Measurements from ENCODE around the gene NDUFA7.
"Not testable (repeated sequence)": the region's sequence is repeated elsewhere in the genome, so short reads cannot be mapped to it uniquely, and the experiment has no call there.

NDUFA7 gene

GRCh38 chr19:8269724-8270123 lies 51.5 kb downstream of the NDUFA7 start:
- TF ChIP-seq CTCF (conservative IDR thresholded peaks at IDR 0.05; ENCODE audit: low read depth, low read length), result no peak
- no peak for DNase-seq (ENCODE audit: low read depth)
- no peak overlapping the region for H3K4me3 ChIP-seq (ENCODE audit: low read depth, low read length)

DNA sequence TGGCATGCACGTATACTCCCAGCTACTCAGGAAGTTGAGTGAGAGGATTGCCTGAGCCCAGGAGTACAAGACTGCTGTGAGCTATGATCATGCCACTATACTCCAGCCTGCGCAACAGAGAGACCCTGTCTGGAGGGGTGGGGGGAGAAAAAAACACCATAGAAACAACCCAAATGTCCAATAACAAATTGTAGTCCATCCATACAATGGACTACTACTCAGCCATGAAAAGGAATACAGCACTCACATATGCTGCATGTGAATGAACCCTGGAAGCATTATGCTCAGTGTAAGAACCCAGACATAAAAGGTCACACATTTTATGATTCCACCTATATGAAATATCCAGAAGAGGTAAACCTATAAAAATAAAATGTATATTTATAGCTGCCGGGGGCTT lies 55.3 kb downstream of the NDUFA7 start:
- no peak for DNase-seq (ENCODE audit: low read depth)
- H3K4me3 ChIP-seq (ENCODE audit: low read depth, low read length), result no peak overlapping the region
- TF ChIP-seq CTCF (conservative IDR thresholded peaks at IDR 0.05; ENCODE audit: low read depth, low read length), result no peak

DNA sequence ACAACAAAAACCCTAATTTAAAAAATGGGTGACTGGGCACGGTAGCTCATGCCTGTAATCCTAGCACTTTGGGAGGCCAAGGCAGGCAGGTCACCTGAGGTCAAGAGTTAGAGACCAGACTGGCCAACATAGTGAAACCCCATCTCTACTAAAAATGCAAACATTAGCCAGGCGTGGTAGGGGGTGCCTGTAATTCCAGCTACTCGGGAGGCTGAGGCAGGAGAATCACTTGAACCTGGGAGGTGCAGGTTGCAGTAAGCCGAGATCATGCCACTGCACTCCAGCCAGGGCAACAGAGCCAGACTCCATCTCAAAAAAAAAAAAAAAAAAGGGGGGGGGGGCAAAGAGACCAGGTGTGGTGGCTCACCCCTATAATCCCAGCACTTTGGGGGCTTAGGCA lies 56.9 kb downstream of the NDUFA7 start:
- not testable (repeated sequence) for H3K4me3 ChIP-seq (ENCODE audit: low read depth, low read length); DNase-seq (ENCODE audit: low read depth)

DNA sequence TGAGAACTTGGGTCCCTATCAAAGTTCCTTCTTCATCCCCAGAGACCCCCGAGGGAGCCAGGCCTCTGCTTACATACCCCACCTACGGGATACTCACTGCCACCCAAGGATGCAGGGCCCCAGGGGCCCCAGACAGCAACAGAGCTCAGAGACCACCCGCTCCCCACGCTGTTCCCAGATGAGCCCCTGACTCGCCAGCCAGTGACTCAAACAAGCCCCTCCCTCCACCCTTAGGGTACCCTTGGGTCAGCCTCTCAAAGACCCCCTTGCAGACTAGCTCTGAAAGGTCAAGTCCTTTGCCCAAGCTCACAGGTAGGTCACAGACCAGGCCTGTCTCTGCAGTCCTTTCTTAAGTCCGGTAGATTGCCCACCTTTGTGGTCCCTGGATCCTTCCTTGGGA lies 58.7 kb downstream of the NDUFA7 start:
- no peak overlapping the region for H3K4me3 ChIP-seq (ENCODE audit: low read depth, low read length)
- no peak for DNase-seq (ENCODE audit: low read depth)
- TF ChIP-seq CTCF (conservative IDR thresholded peaks at IDR 0.05; ENCODE audit: low read depth, low read length), result no peak

GRCh38 chr19:8261881-8262280 lies 59.3 kb downstream of the NDUFA7 start:
- DNase-seq (ENCODE audit: low read depth), result no peak
- TF ChIP-seq CTCF (conservative IDR thresholded peaks at IDR 0.05; ENCODE audit: low read depth, low read length), result no peak
- H3K4me3 ChIP-seq (ENCODE audit: low read depth, low read length), result no peak overlapping the region

DNA sequence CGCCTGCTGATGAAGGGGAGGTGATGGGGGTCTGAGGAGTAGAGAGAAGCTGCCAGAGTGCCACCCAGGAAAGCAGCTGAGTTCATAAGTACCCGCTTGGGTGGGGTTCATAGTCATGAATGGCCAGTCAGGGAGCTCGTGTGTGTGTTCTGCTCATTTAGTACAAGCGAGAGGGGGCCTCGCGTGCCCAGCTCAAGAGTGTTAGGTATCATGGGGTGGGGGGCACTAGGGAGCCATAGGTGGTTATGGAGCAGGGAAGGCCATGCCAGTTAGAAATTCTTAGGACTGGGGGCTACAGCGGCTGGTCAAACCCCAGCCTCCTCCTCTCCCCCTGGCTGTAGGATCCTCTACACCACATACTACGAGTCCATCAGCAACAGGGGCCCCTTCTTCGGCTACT lies 59.8 kb downstream of the NDUFA7 start:
- no peak overlapping the region for H3K4me3 ChIP-seq (ENCODE audit: low read depth, low read length)
- DNase-seq (ENCODE audit: low read depth), result no peak
- TF ChIP-seq CTCF (conservative IDR thresholded peaks at IDR 0.05; ENCODE audit: low read depth, low read length), result no peak
